COLO829 (cell line): ENCODE data around the gene NARF.
"Not testable (repeated sequence)": the region's sequence is repeated elsewhere in the genome, so short reads cannot be mapped to it uniquely, and the experiment has no call there.

Experiments
- DNase-seq: peaks from one replicate; pipeline ENCODE4 v3.0.0; 2012; ENCODE audit warnings: low spot score

Gene NARF

DNA sequence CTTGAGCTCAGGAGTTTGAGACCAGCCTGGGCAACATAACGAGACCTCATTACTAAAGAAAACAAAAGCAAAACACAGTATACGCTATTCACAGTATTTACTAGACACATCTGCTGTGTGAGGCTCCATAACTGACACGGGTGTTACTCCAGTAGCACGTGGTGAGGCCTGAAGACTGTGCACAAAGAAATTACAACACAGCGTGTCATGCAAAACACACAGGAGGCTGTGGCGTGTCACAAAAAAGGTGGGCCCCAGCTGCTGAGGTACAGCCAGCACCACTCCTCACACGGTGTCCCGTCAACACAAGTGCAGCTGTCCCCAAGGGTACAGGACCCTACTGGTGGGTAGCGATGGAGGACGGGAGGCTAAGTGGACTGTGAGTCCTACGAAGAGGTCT, 10.7 kb upstream of the NARF start:
- no peak for DNase-seq

DNA sequence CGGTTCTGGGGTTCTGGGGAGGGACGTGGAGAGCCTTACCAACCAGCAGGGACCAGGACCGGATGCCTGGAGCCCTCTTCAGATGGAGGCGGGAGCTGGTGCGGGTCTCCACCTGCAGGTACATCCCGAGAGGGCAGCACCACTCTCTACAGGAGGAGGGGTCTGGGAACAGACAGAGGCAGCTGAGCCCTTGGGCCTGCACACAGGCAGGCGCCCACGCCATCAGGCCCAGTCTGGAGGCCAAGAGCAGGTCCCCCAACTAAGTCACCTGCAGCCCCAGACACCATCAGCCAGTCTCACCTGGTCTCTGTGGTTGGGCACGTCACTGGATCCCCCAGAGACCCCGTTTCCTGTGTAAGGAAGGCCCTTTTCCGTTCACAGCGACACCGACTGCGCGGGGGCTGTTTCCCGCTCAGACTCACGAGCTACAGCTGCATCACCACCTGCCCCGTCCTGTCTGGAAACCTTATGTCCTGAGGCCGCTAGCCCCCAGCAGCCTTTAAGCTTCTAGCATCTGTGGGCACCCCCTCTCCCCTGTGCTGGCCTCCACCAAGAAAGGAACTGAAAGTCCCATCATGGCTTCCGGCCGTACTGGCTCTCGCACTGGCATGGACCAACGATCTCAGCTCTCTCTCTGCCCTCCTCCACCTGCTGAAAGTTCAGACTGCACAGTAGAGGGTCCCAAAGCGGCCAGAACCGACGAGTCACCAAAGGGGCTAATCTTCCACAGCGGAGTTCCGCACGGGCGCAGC, 9.2 kb upstream of the NARF start:
- DNase-seq = no peak

DNA sequence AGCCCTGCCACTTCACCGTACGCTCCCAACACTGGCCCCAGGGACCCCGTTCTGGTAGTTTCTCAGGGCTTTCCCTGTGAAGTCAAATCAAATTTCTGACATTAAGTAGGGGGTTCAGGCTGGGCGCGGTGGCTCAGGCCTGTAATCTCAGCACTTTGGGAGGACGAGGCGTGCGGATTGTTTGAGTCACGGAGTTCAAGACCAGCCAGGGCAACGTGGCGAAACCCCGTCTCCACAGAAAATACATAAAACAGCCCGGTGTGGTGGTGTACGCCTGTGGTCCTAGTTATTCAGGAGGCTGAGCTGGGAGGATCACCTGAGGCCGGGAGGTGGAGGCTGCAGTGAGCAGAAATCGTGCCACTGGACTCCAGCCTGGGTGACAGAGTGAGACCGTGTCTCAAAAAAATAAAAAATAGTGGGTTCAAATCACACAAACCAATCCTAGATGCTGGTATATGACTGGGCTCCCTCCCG, 8.6 kb upstream of the NARF start:
- no peak for DNase-seq

- DNase-seq = peak; percentile 82
These were observed 8.0 kb upstream of the NARF start, which contains the start of gene CYBC1 for GRCh38 chr17:82450357-82451106. TSS of gene CYBC1 (minus strand) at chr17:82450752. CDS start at chr17:82449254, 1,498 bp downstream.

GRCh38 chr17:82452162-82452561, 6.4 kb upstream of the NARF start:
- no peak for DNase-seq

DNA sequence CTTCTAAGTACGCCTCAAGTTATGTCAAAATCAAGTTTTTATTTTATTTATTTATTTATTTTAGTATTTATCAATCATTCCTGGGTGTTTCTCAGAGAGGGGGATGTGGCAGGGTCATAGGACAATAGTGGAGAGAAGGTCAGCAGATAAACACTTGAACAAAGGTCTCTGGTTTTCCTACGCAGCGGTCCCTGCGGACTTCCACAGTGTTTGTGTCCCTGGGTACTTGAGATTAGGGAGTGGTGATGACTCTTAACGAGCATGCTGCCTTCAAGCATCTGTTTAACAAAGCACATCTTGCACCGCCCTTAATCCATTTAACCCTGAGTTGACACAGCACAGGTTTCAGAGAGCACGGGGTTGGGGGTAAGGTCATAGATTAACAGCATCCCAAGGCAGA, 5.4 kb upstream of the NARF start:
- DNase-seq = not testable (repeated sequence)

- DNase-seq = not testable (repeated sequence)
These were observed 4.8 kb upstream of the NARF start for GRCh38 chr17:82453706-82454105.

DNA sequence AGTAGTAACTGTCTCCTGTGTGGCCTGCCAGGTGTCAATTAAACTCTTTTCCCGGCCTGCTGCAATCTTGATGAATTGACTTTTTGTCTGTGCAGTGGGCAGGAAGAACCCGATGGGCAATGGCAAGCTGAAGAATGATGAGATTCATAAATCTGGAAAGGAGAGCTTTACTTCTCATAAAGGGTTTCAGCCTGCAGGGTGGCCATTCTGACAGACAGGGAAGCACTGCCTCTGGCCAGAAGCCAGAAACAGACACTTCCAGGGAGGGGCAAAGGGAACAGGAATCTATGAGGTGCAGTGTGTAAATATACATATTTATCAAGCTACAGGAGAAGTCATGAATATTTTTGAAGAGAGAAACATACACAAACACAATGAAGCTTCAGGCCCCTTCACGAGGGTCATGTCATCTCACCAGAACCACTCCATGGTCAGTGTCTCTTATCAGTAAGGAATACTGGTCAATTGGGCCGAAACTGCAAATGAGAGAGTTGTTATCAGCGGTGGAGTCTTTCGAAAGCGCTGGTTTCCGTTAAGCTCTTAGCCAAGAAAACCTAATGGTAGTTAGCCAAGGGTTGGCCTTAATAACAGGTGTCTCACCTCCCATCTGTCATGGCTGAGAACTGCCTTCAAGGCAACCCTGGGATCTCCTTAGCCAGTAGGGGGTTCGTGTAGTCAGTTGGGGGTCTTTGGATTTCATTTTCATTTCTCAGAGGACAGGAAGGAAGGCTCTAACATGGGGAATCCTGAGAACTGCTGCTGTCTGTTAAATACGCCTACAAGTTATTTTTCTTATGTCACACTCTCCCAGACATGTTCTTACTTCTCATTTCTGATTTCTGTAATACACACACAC, 1.2 kb upstream of the NARF start:
- DNase-seq = peak; percentile 39

- no peak for DNase-seq
These were observed 687 bp upstream of the NARF start for GRCh38 chr17:82457929-82458178.

- no peak for DNase-seq
These were observed 414 bp downstream of the NARF start for GRCh38 chr17:82458885-82459424.

DNA sequence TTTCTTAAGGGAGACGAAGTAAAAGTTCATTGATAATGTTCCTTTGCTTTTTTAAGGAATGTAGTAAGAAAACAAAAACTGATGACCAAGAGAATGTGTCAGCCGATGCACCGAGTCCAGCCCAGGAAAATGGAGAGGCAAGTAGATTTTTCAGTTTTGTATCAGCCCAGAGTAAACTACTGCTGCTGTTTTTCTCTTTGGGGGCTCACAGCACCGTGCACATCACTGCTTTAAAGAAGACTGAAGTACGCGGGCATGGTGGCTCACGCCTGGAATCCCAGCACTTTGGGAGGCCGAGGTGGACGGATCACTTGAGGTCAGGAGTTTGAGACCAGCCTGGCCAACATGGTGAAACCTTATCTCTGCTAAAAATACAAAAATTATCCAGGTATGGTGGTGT, 1.4 kb downstream of the NARF start:
- not testable (repeated sequence) for DNase-seq

- no peak for DNase-seq
These were observed 3.4 kb downstream of the NARF start for GRCh38 chr17:82461827-82462524.

DNA sequence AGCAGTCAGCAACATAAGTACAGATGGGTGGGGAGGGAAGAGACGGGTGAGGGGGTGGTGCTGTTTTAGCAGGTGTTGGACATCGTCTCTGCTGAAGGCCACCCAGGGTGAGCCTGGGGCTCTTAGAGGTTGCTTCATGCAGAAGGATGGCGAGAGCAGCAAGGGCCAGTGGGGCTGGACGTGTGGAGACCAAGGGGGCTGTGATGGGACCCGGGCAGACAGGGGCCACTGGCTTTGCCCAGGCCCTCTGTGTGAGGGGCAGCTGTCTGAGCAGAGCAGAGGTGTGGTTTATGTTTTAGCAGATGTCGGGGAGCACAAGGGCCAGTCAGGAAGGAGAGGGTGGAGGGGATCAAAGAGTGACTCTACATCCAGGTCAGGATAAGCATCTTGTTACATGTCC, 4.8 kb downstream of the NARF start:
- no peak for DNase-seq

DNA sequence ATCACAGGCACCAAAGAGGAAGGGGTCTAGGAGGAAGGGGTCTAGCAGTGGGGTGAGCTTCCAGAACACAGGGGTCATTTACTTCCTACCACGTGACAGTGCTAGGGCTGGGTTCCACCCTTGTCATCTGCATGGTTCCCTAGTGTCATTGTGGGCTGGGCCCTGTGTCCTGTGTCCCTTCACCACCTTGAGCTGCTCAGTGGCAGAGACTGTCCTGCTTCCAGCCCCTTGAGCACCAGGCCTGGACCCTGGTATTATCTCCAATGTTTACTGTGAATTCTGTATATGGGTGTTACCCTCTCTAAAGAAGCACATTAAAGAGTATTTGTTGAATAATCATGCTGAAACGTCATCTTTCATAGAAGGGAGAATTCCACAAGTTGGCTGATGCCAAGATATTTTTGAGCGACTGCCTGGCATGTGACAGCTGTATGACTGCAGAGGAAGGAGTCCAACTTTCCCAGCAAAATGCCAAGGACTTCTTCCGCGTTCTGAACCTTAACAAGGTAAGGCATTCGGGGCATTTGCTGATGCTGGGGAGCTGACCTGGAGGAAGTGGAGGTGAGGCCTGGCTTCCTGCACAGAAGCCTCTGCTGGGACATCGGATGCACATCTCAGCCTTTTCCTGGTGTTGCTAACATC, 5.5 kb downstream of the NARF start:
- DNase-seq = no peak

GRCh38 chr17:82464567-82464929, 6.0 kb downstream of the NARF start:
- DNase-seq = no peak

DNA sequence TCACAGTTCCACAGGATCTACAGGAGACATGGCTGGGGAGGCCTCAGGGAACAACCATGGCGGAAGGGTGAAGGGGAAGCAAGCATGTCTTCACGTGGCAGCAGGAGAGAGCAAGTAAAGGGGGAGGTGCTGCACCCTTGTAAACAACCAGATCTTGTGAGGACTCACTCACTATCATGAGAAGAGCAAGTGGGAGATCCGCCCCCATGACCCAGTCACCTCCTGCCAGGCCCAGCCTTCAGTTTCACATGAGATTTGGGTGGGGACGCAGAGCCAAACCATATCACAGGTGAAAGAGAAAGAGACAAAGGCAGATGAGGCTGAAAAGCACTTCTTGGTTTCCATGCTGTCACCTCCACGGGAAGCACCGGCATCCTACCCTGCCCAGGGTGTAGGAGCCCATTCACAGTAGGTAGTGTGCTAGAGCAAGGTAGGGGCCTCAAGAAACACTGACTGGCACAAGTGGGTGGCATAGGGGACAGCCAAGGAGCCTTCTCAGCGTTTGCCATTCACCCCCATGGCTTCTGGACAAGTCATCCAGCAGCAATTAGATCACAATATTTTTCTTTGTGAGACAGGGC, 6.6 kb downstream of the NARF start:
- DNase-seq = no peak

- DNase-seq = no peak
These were observed 10.2 kb downstream of the NARF start for GRCh38 chr17:82468692-82469091.

GRCh38 chr17:82470065-82470464, 11.5 kb downstream of the NARF start:
- DNase-seq = no peak

DNA sequence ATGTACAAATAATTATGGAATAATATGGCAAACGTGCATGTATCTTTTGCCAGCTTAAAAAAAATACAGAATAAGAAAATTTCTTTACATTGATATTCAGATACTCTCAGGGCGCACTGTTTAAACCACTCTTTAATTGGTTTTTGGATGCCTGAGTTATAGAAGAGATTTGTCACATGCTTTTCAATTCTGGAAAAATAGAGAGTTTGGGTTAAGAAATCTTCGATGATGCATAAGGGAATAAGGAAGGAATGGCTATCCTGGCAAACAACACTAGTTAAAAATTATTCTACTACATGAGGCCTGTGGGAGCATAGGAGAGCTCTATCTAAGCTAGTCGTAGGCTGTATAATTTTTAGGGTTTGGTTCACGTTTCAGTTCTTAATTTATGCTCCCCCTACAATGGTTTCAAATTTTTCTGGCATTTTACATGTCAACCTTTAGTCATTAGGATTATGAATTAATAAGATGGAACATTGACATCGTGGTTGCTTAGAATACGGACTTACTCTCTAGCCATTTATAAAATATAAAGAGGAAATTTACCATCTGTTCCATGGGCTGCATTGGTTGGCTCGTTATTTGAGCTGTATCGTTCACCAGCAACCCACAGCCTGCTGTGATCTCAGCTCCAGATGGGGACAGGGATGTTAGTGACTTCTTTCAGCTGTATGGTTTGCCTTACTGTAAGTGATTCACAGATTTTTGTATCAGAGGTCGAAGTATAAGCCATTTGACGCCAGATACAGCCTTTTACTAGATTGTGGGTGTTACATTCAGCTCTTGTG, 15.9 kb downstream of the NARF start:
- no peak for DNase-seq

DNA sequence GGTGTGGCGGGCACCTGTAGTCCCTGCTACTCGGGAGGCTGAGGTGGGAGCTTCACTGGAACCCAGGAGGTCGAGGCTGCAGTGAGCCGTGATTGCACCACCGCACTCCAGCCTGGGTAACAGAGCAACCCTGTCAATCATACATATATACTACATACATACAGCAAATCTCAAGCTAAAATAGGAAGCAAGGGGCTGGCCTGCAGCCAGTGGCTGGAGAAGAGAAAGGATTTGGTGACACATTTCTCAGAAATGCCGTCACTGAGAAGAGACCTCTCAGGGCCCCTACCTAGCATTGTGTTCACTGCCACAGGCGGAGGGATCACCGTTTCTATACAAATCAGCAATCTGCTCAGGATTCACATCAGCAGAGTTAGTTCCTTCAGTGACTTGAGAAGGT, 16.9 kb downstream of the NARF start:
- DNase-seq = no peak
